GM19324 (cell line): ENCODE measurements around the gene GET4.
"Not testable (repeated sequence)": the region's sequence is repeated elsewhere in the genome, so short reads cannot be mapped to it uniquely, and the experiment has no call there.

Source experiments
- ATAC-seq: cut with Tn5 transposase; IDR thresholded peaks from one replicate; pipeline ENCODE4 v1.9.1; 2021; ENCODE audit warnings: mild to moderate bottlenecking, moderate library complexity; ENCODE audit not compliant: unreplicated experiment, low FRiP score

GET4 gene

DNA sequence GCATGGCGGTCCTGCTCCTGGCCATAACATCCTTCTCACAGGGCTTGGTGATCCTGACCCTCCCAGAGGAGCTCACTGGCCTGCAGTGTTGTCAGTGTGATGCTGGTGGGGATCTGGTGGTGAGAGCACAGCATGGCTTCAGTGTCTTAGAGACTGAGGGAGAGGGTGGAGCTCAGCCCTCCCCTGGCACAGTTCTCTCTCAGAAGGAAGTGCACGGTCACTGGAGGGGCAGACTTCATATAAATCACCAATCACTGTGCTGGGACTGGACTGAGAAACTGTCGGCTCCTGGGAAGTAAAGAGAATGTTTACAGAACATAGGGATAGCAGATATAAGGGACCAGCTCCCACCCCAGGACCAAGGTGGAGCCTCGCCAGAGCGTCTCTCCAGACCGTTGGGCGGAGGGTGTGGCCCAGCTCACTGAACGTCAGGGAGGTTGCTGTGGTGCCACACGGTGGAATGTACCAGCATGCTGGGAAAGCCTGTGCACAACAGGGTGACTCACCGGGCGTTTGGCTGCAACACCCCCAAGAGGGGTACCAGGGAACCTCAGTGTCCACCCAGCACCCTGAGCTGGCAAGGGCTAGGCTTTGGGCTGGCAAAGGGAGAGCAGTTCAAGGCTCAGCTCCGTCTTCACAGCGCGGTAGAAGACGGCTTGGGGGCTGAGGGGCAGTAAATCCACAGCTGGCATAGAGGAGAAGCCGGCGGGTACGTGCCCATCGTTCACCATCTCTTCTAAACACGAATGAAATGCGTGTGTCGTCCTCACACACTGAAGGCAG is 8.8 kb upstream of the GET4 start:
- no peak for ATAC-seq

DNA sequence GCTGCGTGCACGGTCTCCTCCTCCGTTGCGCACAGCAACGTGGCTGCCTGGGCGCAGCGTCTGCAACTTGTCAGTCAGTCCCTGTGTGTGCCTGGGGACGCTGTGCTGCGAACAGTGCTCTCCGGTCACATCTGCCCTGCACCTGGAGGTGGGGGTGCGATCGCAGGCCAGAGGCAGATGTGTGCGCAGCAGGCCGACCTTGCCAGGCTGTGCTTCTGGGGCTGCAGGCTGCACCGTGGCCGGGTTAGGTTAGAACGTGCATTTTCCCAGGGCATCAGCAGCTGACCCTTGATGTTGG is 8.2 kb upstream of the GET4 start:
- no peak for ATAC-seq

DNA sequence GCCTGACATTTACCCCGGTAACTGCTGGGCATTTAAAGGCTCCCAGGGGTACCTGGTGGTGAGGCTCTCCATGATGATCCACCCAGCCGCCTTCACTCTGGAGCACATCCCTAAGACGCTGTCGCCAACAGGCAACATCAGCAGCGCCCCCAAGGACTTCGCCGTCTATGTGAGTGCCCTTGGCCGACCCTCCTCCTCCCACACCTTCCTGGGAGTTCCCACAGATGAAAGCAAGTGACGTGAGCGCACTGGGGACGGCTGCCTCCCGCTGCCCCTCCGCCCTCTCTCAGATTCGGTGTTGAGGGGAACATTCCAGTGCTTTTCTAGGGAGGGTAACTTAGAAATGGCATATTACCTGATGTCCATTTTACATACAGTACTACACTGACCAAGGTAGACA is 7.0 kb upstream of the GET4 start:
- no peak for ATAC-seq

DNA sequence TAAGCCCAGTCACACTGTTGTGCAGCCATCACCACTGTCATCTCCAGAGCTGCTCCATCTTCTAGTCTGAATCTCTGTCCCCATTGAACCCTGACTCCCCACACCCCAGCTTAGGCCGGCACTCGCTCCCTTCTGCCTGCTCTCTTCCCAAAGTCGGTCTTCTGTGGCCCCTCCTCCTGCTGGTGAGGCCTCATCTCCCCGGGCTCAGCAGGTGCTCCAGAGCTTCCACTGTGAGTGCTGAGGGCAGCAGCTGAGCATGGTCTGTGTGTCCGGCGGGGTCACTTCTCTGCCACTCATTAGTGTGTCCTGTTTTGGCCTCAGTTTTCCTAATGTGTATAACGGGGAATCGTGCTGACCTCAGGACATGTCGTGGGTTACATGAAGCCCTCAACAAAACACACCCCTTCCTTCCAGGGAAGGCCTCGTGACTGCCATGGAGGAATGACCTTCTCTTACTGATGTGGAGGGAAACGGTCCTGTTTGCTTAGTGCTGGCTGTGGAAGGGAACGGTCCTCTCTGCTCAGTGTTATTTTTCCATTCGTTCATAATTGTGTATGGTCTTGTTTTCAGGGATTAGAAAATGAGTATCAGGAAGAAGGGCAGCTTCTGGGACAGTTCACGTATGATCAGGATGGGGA is 4.3 kb upstream of the GET4 start:
- ATAC-seq, result no peak

DNA sequence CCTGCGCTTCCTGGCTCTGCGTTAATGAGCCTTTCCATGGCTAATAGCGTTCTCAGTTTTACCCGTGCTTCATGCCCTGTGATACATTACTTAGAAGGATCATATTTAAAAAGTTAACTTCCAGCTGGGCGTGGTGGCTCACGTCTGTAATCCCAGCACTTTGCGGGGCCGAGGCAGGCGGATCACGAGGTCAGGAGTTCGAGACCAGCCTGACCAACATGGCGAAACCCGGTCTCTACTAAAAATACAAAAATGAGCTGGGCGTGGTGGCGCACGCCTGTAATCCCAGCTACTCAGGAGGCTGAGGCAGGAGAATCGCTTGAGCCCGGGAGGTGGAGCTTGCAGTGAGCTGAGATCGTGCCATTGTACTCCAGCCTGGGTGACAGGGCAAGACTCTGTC is 3.7 kb upstream of the GET4 start:
- not testable (repeated sequence) for ATAC-seq

DNA sequence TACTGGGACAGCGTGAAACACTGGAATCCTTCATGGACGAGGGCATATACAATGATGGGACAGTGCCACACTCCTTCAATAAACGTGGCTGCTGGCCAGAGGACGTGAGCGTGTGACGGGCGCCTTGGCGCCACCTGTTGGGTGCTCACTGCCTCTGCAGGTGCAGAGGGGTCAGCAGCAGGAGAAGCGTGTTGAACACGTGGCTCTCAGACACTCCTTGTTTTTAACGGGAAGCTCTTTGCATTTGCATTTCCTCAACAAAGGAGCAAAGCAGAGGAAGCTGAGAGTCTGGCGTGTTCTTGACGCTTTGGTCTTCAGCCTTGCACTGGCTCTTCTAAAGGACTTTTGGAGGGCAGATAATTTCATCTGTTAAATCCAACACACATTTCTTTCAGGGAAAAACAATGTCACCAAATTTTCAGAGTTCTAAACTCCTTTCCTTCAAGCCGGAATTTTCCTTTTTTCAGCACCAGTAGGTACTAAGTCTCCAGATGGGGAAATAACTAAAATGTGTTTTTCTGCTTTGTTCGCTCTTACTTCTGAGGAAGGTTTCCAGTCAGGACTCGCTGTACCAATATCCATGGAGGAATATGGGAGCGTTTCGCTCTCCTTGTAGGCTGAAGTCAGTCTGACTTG is 2.9 kb upstream of the GET4 start:
- ATAC-seq, result no peak

DNA sequence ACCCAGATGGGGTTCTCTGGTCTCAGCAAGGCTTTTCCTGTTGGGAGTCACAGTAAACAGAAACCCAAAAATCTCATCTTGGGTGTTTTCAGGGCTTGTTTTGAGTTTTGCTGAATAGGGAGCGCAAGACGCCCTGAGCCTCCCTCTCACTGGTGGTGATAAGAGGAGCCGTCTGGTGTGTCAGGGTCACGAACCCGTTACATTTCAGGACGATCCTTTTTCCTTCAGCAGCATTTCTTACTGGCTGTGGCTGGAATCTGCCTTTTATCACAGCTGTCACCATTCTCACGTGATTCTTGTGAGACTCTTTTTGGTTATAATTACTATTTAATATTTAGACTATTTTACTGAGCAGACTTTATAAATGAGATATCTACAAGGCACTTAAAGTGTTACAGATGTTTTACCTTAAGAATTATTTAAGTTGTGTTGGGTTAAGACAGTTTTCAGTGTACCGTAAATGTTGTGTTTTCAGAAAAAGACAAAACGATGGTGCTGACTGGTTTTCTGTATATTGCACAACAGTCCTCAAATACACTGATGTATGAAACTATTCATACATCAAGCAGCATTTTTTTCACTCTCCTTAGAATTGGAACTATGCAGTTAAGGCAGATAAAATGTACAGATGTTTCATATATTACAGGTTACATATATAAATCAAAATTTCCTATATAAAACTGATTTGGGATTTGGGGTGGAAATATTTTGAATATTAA is 2.2 kb upstream of the GET4 start:
- ATAC-seq, result no peak

DNA sequence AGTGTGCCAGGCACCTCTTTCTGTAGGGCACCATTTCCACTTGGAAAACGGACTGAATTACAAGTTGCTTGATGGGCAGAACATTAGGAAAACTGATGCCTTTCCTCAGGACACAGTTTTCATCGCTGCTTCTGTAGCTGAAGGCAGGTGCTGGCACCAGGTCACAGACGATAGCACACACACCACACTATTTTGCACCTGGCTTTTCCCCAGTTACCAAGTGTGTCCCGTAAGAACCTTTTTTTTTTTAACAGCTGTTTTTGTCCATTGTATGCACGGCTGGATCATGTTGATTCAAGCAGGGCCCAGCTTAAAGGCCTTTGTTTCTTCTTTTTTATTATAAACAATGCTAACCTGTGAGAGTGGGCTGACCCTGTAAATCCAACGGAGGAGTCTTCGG is 1.3 kb upstream of the GET4 start:
- ATAC-seq, result no peak

DNA sequence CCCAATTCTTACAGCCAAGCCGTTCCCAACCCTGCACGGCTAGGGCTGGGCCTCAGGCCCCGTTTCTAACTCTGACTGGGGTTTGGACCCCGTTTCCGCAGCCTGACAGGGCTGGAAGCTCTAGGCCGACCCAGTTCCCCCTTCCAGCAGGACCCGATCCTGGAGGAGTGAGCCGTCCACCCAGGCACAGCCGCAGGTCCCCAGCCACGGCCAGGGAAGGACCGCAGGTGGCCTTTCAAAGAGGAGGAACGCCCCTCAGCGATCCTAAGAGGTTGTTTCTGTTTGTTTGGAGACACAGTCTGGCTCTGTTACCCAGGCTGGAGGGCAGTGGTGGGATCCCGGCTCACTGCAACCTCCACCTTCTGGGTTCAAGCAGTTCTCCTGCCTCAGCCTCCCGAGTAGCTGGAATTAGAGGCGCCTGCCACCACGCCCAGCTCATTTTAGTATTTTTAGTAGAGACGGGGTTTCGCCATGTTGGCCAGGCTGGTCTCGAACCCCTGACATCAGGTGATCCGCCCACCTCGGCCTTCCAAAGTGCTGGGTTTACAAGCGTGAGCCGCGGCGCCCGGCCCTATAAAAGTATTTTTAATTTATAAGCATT is 778 bp upstream of the GET4 start:
- no peak for ATAC-seq

DNA sequence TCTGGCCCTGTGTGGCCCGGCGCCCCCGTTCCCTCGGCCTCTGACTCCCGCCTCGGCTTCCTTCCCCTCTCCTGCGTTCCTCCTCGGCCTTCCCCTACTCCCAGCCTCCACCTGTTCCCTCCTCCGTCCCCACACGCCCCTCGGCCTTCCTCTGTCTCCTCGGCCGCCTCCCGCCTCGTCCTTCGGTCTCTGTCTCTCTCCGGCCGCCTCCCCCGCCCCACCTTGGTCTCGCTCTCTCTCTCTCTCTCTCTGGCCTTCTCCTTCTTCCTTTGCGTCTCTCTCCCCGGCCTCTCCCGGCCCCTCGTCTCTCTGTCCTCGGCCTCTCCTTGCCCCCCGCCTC is 588 bp downstream of the GET4 start:
- no peak for ATAC-seq

DNA sequence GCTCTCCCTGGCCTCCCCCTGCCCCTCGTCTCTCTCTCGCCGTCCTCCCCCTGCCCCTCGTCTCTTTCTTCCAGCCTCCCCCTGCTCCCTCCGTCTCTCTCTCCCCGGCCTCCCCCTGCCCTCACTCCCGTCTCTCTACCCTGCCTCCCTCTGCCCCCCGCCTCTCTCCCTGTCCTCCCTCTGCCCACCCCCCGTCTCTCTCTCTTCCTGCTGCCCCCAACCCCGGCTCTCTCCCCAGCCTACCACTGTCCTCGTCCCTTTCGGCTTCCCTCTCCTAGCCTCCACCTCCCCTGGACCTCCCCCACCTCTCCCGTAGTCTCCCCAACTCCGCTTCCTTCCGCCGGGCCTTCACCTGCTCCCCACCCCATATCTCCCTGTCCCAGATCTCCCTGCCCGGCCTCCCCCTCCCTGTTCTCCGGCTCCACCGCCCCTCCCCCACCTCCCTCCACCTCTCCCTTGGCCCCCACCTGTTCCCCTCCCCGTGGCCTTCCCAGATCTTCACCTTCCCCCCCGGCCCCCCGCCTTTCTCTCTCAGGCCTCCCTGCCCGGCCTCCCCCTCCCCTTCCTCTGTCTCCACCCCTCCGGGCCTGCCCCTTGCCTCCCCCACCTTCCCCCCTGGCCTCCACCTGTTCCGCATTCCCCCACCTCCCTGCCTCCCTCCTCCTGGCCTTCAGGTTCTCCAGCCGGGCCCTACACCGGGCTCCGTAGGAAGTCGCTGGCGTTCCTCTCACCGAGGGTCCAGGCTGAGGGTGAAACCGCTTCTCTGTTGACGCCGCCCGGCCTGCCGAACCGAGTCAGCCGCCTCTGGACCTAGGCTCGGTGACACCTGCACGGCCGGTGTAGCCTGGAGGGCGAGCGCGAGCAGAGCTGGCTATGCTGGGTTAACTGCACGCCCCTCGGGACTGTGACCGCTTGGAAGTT is 1.2 kb downstream of the GET4 start:
- no peak for ATAC-seq

DNA sequence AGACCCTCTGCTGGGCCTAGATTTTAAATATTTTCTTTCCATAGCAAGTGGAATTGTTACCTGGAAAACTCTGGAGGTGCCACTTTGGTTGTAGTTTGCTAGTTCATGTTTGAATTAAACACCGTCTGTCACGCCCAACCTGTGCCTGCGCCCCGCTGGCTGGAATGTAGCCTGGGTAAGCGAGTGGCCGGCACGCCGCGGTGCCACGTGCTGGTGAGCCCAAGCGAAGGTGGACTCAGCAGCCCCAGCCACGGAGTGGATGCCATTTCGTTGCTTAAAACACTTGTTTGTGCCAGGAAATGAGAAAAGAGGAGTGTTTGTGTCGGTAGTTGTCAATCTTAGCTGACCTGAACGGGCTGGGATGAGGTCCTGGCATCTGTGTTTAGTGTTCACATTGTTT is 2.7 kb downstream of the GET4 start:
- no peak for ATAC-seq

DNA sequence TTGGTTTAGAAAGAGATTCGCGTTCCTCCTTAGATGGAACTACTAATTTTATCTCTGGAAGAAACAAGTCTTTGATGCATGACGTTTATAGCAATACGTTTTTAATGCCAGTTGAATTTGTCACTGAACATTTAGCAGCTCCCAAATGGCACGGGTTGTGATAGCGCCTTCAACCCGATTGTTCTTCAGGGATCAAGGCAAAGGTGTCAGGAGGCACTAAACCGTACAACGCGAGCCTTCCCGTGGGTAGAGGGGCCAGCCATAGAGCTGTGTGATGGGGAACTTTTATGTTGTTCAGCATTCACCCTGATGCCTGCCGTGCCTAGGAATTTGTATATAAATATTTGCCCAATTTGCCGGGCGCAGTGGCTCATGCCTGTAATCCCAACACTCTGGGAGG is 3.4 kb downstream of the GET4 start:
- ATAC-seq, result no peak

DNA sequence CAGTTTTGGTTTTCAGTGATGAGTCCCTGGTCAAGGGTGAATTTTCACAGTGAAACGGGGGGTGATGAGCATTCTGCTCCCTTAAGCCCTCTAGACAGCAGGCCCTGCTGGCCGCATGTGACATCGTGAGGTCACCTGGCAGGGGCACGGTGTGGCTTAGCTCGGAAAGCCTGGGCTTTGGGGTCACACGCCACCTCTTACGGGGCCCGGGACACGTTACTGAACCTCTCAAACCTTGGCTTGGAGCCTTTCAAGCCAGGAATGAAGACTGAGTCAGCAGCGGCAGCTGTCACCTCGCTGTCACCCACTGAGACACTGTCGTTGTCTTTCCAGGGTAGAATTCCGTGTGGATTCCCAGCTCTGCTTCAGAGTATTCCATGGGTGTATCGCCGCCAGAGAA is 4.1 kb downstream of the GET4 start:
- ATAC-seq, result no peak

DNA sequence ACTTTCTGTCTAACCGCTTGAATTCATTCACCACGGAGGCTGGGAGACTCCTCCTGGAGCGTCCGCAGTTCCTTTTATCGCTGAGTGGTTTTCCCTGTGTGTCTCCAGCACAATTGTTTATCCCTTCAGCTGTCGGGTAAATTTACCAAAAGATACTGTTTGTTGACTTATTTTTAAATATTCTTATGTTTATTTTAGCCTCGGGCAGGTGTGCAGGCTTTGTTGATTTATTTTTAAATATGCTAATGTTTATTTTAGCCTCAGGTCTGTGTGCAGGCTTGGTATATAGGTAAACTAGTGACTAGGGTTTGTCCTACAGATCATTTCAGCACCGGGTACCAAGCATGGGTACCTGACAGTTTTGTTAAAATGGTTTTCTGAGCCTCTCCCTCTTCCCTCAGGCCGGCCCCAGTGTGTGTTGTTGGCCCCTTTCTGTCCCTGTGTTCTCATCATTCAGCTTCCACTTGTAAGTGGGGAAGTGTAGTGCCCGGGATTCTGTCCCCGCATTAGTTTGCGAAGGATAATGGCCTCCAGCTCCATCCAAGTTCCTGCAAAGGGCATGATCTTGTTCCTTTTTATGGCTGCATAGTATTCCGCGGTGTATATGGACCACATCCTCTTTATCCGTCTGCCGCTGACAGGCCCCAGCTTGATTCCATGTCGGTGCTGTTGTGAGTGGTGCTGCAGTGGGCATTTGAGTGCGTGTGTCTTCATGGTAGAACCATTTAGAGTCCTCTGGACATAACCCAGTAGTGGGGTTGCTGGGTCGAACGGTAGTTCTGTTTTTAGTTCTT is 5.3 kb downstream of the GET4 start:
- ATAC-seq, result no peak

DNA sequence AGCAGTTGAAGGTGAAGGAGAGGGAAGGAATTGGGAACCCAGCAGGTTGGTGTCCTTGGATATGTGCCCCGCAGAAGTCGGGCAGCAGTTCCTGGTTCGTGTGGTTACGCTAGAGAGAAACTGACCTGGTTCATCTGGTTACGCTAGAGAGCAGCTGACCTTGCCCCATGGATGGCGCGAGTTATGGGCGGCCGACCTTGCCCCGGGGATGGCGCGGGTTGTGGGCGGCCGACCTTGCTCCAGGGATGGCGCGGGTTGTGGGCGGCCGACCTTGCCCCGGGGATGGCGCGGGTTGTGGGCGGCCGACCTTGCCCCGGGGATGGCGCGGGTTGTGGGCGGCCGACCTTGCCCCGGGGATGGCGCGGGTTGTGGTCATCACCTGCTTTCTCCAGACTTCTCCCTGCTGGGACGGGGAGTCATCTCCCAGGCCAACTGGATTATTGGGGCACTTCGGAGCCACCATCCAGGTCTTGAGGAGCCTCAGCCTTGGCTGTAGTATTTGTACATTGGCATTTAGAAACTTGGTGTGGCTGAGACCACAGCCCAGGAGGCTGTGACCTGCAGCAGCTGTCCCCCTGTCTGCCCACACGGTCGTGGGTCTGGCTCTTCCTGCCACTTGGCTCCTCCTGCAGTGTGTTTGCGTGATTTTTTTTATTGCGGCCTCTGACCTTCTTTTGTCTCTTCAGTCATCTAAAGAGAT is 6.1 kb downstream of the GET4 start:
- no peak for ATAC-seq

DNA sequence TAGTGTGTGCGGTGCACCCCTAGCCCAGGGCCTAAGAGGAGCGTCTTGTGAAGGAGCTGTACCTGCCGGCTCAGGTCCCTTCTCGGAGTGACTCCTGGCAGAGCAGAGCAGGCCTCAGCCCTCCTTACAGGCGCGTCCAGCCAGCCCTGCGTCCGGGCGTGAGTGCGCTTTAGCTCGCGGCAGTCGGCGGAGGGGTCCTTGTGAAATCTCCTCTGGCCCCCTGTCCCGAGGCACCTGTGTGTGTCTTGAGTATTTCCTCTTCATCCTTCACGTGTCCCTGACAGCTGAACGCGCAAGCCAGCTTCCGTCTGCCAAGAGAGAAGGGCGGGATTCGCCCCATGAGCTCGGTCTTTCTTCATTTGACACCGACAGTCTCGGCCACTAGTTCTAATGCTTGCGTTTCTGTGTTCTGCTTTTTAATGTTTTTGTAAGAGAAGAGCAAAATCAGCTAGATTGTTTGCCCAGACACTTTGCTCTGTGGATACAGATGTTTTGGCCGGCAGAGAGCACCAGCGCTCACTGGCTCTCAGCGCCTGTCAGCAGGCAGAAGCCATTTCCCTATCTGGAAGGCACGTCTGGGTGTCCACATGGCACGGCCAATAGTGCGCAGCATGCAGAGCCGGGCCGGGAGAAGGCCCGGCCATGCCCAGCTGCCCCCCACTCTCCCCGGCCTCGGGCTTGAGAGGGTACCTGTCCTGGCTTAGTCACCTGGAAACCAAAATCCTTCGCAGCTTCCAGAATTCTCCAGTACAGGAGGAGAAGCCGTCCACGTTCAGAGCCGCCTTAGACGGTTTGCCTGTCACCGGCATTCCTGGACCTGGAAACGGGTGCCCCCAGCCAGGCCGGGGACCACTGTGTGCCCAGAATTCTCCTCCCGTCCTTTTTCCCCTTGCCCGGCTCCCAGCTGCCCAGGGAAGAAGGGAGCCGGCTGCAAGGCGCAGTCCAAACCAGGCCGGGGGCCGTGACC is 7.0 kb downstream of the GET4 start:
- ATAC-seq, result no peak
